Right lobe of liver (tissue), 4 donors: Measurements from ENCODE around the gene PTOV1.

ENCODE experiments used
- CTCF ChIP-seq, 4 donors: fragments of 200-600 bp in 3 of 4; fragments of 450-650 bp in 1 of 4; IDR thresholded peaks; one replicate each; pipeline versions ENCODE4 v1.5.1 to v1.8.0; 2016 to 2022; ENCODE audit warnings: antibody characterized with exemption in 4 of 4, mild to moderate bottlenecking in 2 of 4
- POLR2A ChIP-seq: fragments of 450-650 bp; IDR thresholded peaks from one replicate; pipeline ENCODE4 v1.6.1; 2017; ENCODE audit warnings: antibody characterized with exemption, mild to moderate bottlenecking
- donor health status: DM: no; HTN: no; CAD: no.
- donor health status: DM: no; HTN: no; CAD: no.
- donor health status: DM: no; HTN: yes; CAD: no.

- no peak for TF ChIP-seq POLR2A
- no peak for TF ChIP-seq CTCF (IDR thresholded peaks at IDR 0.05)
Measured at GRCh38 chr19:49862391-49863253, 11.7 kb downstream of the PTOV1 start.
